Measurements from ENCODE around the gene DNAH5. TPM values are rescaled to one million over a fixed set of nuclear protein-coding genes. Genes with fewer than 3 reads are reported as not detected.

DNAH5 gene
- total and polyA plus RNA-seq, 2 donors = 0.18 to 0.48 TPM

- 75% methylated on average over 7 of the region's 7 CpGs for WGBS
- Histone ChIP-seq H3K36me3 (ENCODE audit: insufficient read depth) (no peaks in the 10 kb centered on the region), H3K27ac (ENCODE audit: low read depth) (no peak overlapping the region), H3K4me1 (ENCODE audit: insufficient read depth) (no peaks in the 10 kb centered on the region), H3K4me3 (ENCODE audit: low read depth, low read length) (no peak overlapping the region)
- no peak for DNase-seq (ENCODE audit: extremely low spot score)
Observed at GRCh38 chr5:13972029-13972428, 27.5 kb upstream of the DNAH5 start.

- DNase-seq (ENCODE audit: extremely low spot score) = peak; percentile 15
Observed at GRCh38 chr5:13957032-13957645, 12.7 kb upstream of the DNAH5 start.

GRCh38 chr5:13956471-13956870 lies 12.0 kb upstream of the DNAH5 start:
- Histone ChIP-seq H3K27ac (ENCODE audit: low read depth) (no peak overlapping the region), H3K4me3 (ENCODE audit: low read depth, low read length) (no peak overlapping the region), H3K36me3 (ENCODE audit: insufficient read depth) (no peaks in the 10 kb centered on the region), H3K4me1 (ENCODE audit: insufficient read depth) (no peaks in the 10 kb centered on the region)
- 56% methylated on average over 3 of the region's 3 CpGs for WGBS
- DNase-seq (ENCODE audit: extremely low spot score) = no peak

More at GRCh38 chr5:13957032-13957645, 12.7 kb upstream of the DNAH5 start:
- H3K27ac ChIP-seq (ENCODE audit: low read depth) = no peak overlapping the region
- H3K36me3 ChIP-seq (ENCODE audit: insufficient read depth) = no peaks in the 10 kb centered on the region
- no peak overlapping the region for H3K4me3 ChIP-seq (ENCODE audit: low read depth, low read length)
- H3K4me1 ChIP-seq (ENCODE audit: insufficient read depth) = no peaks in the 10 kb centered on the region

- no peak overlapping the region for H3K27ac ChIP-seq (ENCODE audit: low read depth)
Observed at GRCh38 chr5:13955896-13956295, 11.4 kb upstream of the DNAH5 start.

GRCh38 chr5:13946111-13946510 lies 1.6 kb upstream of the DNAH5 start:
- Histone ChIP-seq H3K36me3 (ENCODE audit: insufficient read depth) (no peaks in the 10 kb centered on the region), H3K27ac (ENCODE audit: low read depth) (no peak overlapping the region), H3K4me1 (ENCODE audit: insufficient read depth) (no peaks in the 10 kb centered on the region), H3K4me3 (ENCODE audit: low read depth, low read length) (no peak overlapping the region)
- DNase-seq (ENCODE audit: extremely low spot score) = no peak
- WGBS = 86% methylated on average over 10 of the region's 10 CpGs

More at GRCh38 chr5:13955896-13956295, 11.4 kb upstream of the DNAH5 start:
- Histone ChIP-seq H3K4me1 (ENCODE audit: insufficient read depth) (no peaks in the 10 kb centered on the region), H3K36me3 (ENCODE audit: insufficient read depth) (no peaks in the 10 kb centered on the region), H3K4me3 (ENCODE audit: low read depth, low read length) (no peak overlapping the region)
- DNase-seq (ENCODE audit: extremely low spot score) = no peak
- WGBS = 84% methylated on average over 5 of the region's 5 CpGs

GRCh38 chr5:13945271-13945670 lies 783 bp upstream of the DNAH5 start:
- no peak overlapping the region for H3K27ac ChIP-seq (ENCODE audit: low read depth)
- WGBS = 95% methylated on average over 3 of the region's 3 CpGs

GRCh38 chr5:13943676-13944075 lies 812 bp downstream of the DNAH5 start:
- no peak for DNase-seq (ENCODE audit: extremely low spot score)
- H3K36me3 ChIP-seq (ENCODE audit: insufficient read depth) = no peaks in the 10 kb centered on the region
- no peaks in the 10 kb centered on the region for H3K4me1 ChIP-seq (ENCODE audit: insufficient read depth)
- no peak overlapping the region for H3K27ac ChIP-seq (ENCODE audit: low read depth)
- WGBS = 18% methylated on average over 1 of the region's 1 CpG
- no peak overlapping the region for H3K4me3 ChIP-seq (ENCODE audit: low read depth, low read length)

More at GRCh38 chr5:13945271-13945670, 783 bp upstream of the DNAH5 start:
- H3K36me3 ChIP-seq (ENCODE audit: insufficient read depth) = no peaks in the 10 kb centered on the region
- no peak for DNase-seq (ENCODE audit: extremely low spot score)
- H3K4me3 ChIP-seq (ENCODE audit: low read depth, low read length) = no peak overlapping the region
- no peaks in the 10 kb centered on the region for H3K4me1 ChIP-seq (ENCODE audit: insufficient read depth)

GRCh38 chr5:13941468-13941867 lies 3.0 kb downstream of the DNAH5 start:
- no peaks in the 10 kb centered on the region for H3K4me1 ChIP-seq (ENCODE audit: insufficient read depth)
- DNase-seq (ENCODE audit: extremely low spot score) = no peak
- WGBS = 51% methylated on average over 3 of the region's 3 CpGs
- H3K4me3 ChIP-seq (ENCODE audit: low read depth, low read length) = no peak overlapping the region
- no peaks in the 10 kb centered on the region for H3K36me3 ChIP-seq (ENCODE audit: insufficient read depth)
- H3K27ac ChIP-seq (ENCODE audit: low read depth) = no peak overlapping the region

- no peak overlapping the region for H3K4me3 ChIP-seq (ENCODE audit: low read depth, low read length)
- DNase-seq (ENCODE audit: extremely low spot score) = no peak
- WGBS = 52% methylated on average over 8 of the region's 8 CpGs
- H3K27ac ChIP-seq (ENCODE audit: low read depth) = no peak overlapping the region
- H3K36me3 ChIP-seq (ENCODE audit: insufficient read depth) = no peaks in the 10 kb centered on the region
- H3K4me1 ChIP-seq (ENCODE audit: insufficient read depth) = no peaks in the 10 kb centered on the region
Observed at GRCh38 chr5:13939638-13940037, 4.8 kb downstream of the DNAH5 start.

GRCh38 chr5:13934921-13935320 lies 9.6 kb downstream of the DNAH5 start:
- no peaks in the 10 kb centered on the region for H3K36me3 ChIP-seq (ENCODE audit: insufficient read depth)
- no peak overlapping the region for H3K4me3 ChIP-seq (ENCODE audit: low read depth, low read length)
- no peak overlapping the region for H3K27ac ChIP-seq (ENCODE audit: low read depth)
- no peak for DNase-seq (ENCODE audit: extremely low spot score)
- WGBS = 72% methylated on average over 1 of the region's 1 CpG
- no peaks in the 10 kb centered on the region for H3K4me1 ChIP-seq (ENCODE audit: insufficient read depth)

GRCh38 chr5:13934125-13934524 lies 10.4 kb downstream of the DNAH5 start:
- H3K36me3 ChIP-seq (ENCODE audit: insufficient read depth) = no peaks in the 10 kb centered on the region
- no peak overlapping the region for H3K27ac ChIP-seq (ENCODE audit: low read depth)
- no peak overlapping the region for H3K4me3 ChIP-seq (ENCODE audit: low read depth, low read length)
- 77% methylated on average over 2 of the region's 2 CpGs for WGBS
- no peaks in the 10 kb centered on the region for H3K4me1 ChIP-seq (ENCODE audit: insufficient read depth)
- no peak for DNase-seq (ENCODE audit: extremely low spot score)

- DNase-seq (ENCODE audit: extremely low spot score) = no peak
- H3K36me3 ChIP-seq (ENCODE audit: insufficient read depth) = no peaks in the 10 kb centered on the region
- 83% methylated on average over 3 of the region's 3 CpGs for WGBS
- no peak overlapping the region for H3K4me3 ChIP-seq (ENCODE audit: low read depth, low read length)
- H3K27ac ChIP-seq (ENCODE audit: low read depth) = no peak overlapping the region
- no peaks in the 10 kb centered on the region for H3K4me1 ChIP-seq (ENCODE audit: insufficient read depth)
Observed at GRCh38 chr5:13932561-13932960, 11.9 kb downstream of the DNAH5 start.

- Histone ChIP-seq H3K4me3 (ENCODE audit: low read depth, low read length) (no peak overlapping the region), H3K4me1 (ENCODE audit: insufficient read depth) (no peaks in the 10 kb centered on the region), H3K36me3 (ENCODE audit: insufficient read depth) (no peaks in the 10 kb centered on the region), H3K27ac (ENCODE audit: low read depth) (no peak overlapping the region)
- DNase-seq (ENCODE audit: extremely low spot score) = no peak
Observed at GRCh38 chr5:13932011-13932410, 12.5 kb downstream of the DNAH5 start.

GRCh38 chr5:13930541-13931171 lies 13.8 kb downstream of the DNAH5 start:
- Histone ChIP-seq H3K4me3 (ENCODE audit: low read depth, low read length) (no peak overlapping the region), H3K36me3 (ENCODE audit: insufficient read depth) (no peaks in the 10 kb centered on the region), H3K4me1 (ENCODE audit: insufficient read depth) (no peaks in the 10 kb centered on the region), H3K27ac (ENCODE audit: low read depth) (no peak overlapping the region)
- DNase-seq (ENCODE audit: extremely low spot score) = no peak
- 74% methylated on average over 8 of the region's 8 CpGs for WGBS
